ENCODE data around the gene NPLOC4. TPM values are rescaled to one million over a fixed set of nuclear protein-coding genes. Genes with fewer than 3 reads are reported as not detected.

Gene NPLOC4
- total RNA-seq, 1 experiment from 2014 or later: 83.9 TPM

GRCh38 chr17:81518785-81519283 lies 118.1 kb downstream of the NPLOC4 start:
- no TSS peak for BruUV-seq (replicated peaks)
- CTCF ChIA-PET: interaction anchor here (0.6 to 1.7 kb wide), 5 partner anchors 48 to 82 kb away, joined by 3 to 12 read pairs (median 3); no protein-coding TSS in a partner anchor

GRCh38 chr17:81518113-81518784 lies 118.7 kb downstream of the NPLOC4 start:
- CTCF ChIA-PET: interaction anchor here (0.6 to 1.7 kb wide), 3 partner anchors 64 to 251 kb away, joined by 3 to 12 read pairs (median 4); no protein-coding TSS in a partner anchor
- POLR2A ChIA-PET: interaction anchor here (1.0 to 2.4 kb wide), 9 partner anchors 9 to 279 kb away, joined by 3 to 14 read pairs (median 4); partner anchors contain the start of genes FAAP100, NDUFAF8, NPLOC4 and TEPSIN
- H3K36me3 Mint-ChIP-seq (ENCODE audit: insufficient read depth, unreplicated experiment): peaks cover 8% of the 10 kb centered on the region
- DNase-seq (ENCODE audit: unreplicated experiment): no peak
- TF ChIP-seq, protein P1, sequence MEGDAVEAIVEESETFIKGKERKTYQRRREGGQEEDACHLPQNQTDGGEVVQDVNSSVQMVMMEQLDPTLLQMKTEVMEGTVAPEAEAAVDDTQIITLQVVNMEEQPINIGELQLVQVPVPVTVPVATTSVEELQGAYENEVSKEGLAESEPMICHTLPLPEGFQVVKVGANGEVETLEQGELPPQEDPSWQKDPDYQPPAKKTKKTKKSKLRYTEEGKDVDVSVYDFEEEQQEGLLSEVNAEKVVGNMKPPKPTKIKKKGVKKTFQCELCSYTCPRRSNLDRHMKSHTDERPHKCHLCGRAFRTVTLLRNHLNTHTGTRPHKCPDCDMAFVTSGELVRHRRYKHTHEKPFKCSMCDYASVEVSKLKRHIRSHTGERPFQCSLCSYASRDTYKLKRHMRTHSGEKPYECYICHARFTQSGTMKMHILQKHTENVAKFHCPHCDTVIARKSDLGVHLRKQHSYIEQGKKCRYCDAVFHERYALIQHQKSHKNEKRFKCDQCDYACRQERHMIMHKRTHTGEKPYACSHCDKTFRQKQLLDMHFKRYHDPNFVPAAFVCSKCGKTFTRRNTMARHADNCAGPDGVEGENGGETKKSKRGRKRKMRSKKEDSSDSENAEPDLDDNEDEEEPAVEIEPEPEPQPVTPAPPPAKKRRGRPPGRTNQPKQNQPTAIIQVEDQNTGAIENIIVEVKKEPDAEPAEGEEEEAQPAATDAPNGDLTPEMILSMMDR (IDR thresholded peaks at IDR 0.05; ENCODE audit: unreplicated experiment): no peak
- BruUV-seq (replicated peaks): no TSS peak
- no peaks in the 10 kb centered on the region for H3K27me3 Mint-ChIP-seq (ENCODE audit: insufficient read depth, unreplicated experiment)
- intact Hi-C loops (cut with micrococcal nuclease): loop anchor here (2.0 kb wide), 1 partner anchor 35 kb away; the partner anchor contains the start of gene FAAP100
- H3K27ac Mint-ChIP-seq (ENCODE audit: low read depth, unreplicated experiment): no peak overlapping the region
- no peaks in the 10 kb centered on the region for H3K4me1 Mint-ChIP-seq (ENCODE audit: insufficient read depth, unreplicated experiment)
- H3K4me3 Mint-ChIP-seq (ENCODE audit: unreplicated experiment): peak overlapping the region; percentile 55
- H3K9me3 Mint-ChIP-seq (ENCODE audit: unreplicated experiment): no peaks in the 10 kb centered on the region

More at GRCh38 chr17:81518785-81519283, 118.1 kb downstream of the NPLOC4 start:
- Mint-ChIP-seq H3K27ac (ENCODE audit: low read depth, unreplicated experiment) (no peak overlapping the region), H3K4me3 (ENCODE audit: unreplicated experiment) (no peak overlapping the region), H3K27me3 (ENCODE audit: insufficient read depth, unreplicated experiment) (no peaks in the 10 kb centered on the region), H3K9me3 (ENCODE audit: unreplicated experiment) (no peaks in the 10 kb centered on the region), H3K36me3 (ENCODE audit: insufficient read depth, unreplicated experiment) (peaks cover 8% of the 10 kb centered on the region), H3K4me1 (ENCODE audit: insufficient read depth, unreplicated experiment) (no peaks in the 10 kb centered on the region)
- POLR2A ChIA-PET: interaction anchor here (0.6 to 2.4 kb wide), 10 partner anchors 10 to 1276 kb away, joined by 3 to 14 read pairs (median 4); partner anchors contain the start of genes FAAP100, NDUFAF8, NPLOC4 and TEPSIN
- peak; percentile 46 for DNase-seq (ENCODE audit: unreplicated experiment)
- TF ChIP-seq, protein P1 (IDR thresholded peaks at IDR 0.05; ENCODE audit: unreplicated experiment): no peak
- intact Hi-C loops (cut with micrococcal nuclease): loop anchor here (2.0 kb wide), 1 partner anchor 34 kb away; the partner anchor contains the start of gene FAAP100

DNA sequence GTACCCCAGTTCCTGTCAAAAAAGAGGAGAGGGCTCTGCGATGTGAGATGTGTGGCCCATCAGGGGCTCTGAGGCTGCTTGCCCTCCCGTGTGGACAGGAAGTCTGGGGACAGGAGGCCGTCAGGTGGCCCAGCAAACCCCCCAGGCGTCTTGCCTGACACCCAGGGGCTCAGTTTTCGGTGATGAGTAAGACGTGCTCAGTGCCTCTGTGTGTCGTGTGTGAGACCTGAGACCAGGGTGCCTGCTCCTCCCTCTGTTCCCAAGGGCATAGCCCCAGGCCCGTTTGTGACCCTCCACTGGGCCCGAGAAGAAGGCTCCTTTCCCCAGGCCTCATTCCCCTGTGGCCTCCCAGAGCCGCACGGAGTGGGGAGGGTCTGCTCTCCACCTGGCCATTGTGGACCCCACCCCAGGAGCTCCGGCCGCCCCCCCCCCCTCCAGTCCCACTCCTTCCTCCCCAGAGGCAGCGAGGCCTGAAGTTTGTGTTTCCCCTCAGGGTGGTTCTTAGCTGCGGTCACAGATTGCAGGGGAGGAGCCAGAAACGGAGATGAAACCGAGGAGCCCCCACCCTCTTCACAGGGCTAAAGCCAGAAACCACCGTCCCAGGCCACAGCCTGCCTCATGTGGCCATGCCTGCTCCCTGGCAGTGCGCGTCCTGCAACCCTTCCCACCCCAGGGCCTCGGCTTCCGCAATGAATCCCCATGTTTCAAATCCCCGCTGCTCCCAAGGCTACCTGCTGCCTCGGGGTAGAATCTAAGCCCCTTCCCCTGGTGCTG lies 119.4 kb downstream of the NPLOC4 start:
- peak overlapping the region; percentile 55 for H3K4me3 Mint-ChIP-seq (ENCODE audit: unreplicated experiment)
- no TSS peak for BruUV-seq (replicated peaks)
- H3K27ac Mint-ChIP-seq (ENCODE audit: low read depth, unreplicated experiment): no peak overlapping the region
- TF ChIP-seq, protein P1 (IDR thresholded peaks at IDR 0.05; ENCODE audit: unreplicated experiment): no peak
- no peaks in the 10 kb centered on the region for H3K4me1 Mint-ChIP-seq (ENCODE audit: insufficient read depth, unreplicated experiment)
- ChIA-PET POLR2A (interaction anchor here (1.0 to 2.4 kb wide), 4 partner anchors 9 to 119 kb away, joined by 3 to 14 read pairs (median 11); partner anchors contain the start of genes FAAP100, NPLOC4 and TSPAN10), CTCF (interaction anchor here (0.6 to 1.7 kb wide), 2 partner anchors 83 to 250 kb away, joined by 4 to 12 read pairs; no protein-coding TSS in a partner anchor)
- intact Hi-C loops (cut with micrococcal nuclease): loop anchor here (2.0 kb wide), 1 partner anchor 35 kb away; the partner anchor contains the start of gene FAAP100
- no peak for DNase-seq (ENCODE audit: unreplicated experiment)
- no peaks in the 10 kb centered on the region for H3K27me3 Mint-ChIP-seq (ENCODE audit: insufficient read depth, unreplicated experiment)
- H3K36me3 Mint-ChIP-seq (ENCODE audit: insufficient read depth, unreplicated experiment): peaks cover 10% of the 10 kb centered on the region
- no peaks in the 10 kb centered on the region for H3K9me3 Mint-ChIP-seq (ENCODE audit: unreplicated experiment)

- Mint-ChIP-seq H3K27ac (ENCODE audit: low read depth, unreplicated experiment) (no peak overlapping the region), H3K36me3 (ENCODE audit: insufficient read depth, unreplicated experiment) (peaks cover 16% of the 10 kb centered on the region), H3K4me1 (ENCODE audit: insufficient read depth, unreplicated experiment) (no peaks in the 10 kb centered on the region), H3K4me3 (ENCODE audit: unreplicated experiment) (peak overlapping the region; percentile 92), H3K27me3 (ENCODE audit: insufficient read depth, unreplicated experiment) (no peaks in the 10 kb centered on the region), H3K9me3 (ENCODE audit: unreplicated experiment) (no peaks in the 10 kb centered on the region)
- ChIA-PET POLR2A (no interaction called here), CTCF (no interaction called here)
- BruUV-seq (replicated peaks): no TSS peak
- intact Hi-C loops (cut with micrococcal nuclease): no loop called here
- no peak for DNase-seq (ENCODE audit: unreplicated experiment)
- TF ChIP-seq, protein P1 (IDR thresholded peaks at IDR 0.05; ENCODE audit: unreplicated experiment): no peak
These were observed 119.9 kb downstream of the NPLOC4 start for GRCh38 chr17:81517009-81517338.
